ENCODE data around the gene PURA.

Gene PURA

DNA sequence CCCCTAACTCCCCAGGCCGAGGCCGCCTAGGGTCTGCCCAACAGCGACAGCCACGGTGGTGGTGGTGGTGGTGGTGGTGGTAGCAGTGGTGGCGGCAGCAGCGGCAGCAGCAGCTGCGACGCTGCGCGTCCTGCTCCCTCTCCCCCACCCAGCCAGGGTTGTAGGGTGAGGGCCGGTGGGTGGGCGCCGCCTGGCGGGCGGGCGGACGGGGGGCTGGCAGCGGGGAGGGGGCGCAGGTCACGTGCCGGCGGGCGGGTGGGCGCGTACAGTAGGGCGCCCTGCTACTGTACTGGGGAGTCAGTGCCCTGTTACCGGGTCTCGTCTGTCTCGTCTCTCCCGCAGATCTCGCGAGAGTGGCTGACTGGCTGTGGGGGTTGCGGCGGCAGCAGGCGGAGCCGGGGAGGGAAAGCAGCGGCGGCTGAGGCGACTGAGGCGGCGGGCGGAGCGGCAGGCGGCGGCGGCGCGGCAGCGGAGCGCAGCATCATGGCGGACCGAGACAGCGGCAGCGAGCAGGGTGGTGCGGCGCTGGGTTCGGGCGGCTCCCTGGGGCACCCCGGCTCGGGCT is at the start of gene PURA:
TSS of gene PURA (plus strand) at position 411 of the 565 bp plus-strand sequence. CDS start at position 484, 73 bp downstream.
- TF ChIP-seq, protein P1, sequence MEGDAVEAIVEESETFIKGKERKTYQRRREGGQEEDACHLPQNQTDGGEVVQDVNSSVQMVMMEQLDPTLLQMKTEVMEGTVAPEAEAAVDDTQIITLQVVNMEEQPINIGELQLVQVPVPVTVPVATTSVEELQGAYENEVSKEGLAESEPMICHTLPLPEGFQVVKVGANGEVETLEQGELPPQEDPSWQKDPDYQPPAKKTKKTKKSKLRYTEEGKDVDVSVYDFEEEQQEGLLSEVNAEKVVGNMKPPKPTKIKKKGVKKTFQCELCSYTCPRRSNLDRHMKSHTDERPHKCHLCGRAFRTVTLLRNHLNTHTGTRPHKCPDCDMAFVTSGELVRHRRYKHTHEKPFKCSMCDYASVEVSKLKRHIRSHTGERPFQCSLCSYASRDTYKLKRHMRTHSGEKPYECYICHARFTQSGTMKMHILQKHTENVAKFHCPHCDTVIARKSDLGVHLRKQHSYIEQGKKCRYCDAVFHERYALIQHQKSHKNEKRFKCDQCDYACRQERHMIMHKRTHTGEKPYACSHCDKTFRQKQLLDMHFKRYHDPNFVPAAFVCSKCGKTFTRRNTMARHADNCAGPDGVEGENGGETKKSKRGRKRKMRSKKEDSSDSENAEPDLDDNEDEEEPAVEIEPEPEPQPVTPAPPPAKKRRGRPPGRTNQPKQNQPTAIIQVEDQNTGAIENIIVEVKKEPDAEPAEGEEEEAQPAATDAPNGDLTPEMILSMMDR (IDR thresholded peaks at IDR 0.05; ENCODE audit: insufficient read depth, low read depth, low read length, missing control alignments) = peak; percentile 0
- DNase-seq (ENCODE audit: low read depth) = peak; percentile 98
- peak within 1 kb of the TSS; percentile 70 for H3K4me3 ChIP-seq (ENCODE audit: low read depth, low read length)

DNA sequence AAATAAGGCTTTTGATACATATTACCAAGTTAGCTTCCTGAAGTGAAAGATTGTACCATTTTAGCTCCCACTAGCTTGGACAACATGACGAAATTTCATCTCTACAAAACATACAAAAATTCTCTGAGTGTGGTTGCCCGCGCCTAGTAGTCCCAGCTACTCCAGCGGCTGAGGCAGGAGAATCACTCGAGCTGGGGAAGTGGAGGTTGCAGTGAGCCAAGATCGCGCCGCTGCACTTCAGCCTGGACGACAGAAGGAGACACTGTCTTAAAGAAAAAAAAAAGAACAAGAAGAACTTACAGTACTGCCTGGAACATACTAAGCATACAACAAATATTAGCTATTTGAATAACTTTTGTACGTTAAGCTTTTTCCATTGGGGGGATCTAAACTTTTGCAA is 41.1 kb upstream of the PURA start:
- no peak for DNase-seq (ENCODE audit: low read depth)
- no peak overlapping the region for H3K4me3 ChIP-seq (ENCODE audit: low read depth, low read length)
- TF ChIP-seq, protein P1 (IDR thresholded peaks at IDR 0.05; ENCODE audit: insufficient read depth, low read depth, low read length, missing control alignments) = no peak

DNA sequence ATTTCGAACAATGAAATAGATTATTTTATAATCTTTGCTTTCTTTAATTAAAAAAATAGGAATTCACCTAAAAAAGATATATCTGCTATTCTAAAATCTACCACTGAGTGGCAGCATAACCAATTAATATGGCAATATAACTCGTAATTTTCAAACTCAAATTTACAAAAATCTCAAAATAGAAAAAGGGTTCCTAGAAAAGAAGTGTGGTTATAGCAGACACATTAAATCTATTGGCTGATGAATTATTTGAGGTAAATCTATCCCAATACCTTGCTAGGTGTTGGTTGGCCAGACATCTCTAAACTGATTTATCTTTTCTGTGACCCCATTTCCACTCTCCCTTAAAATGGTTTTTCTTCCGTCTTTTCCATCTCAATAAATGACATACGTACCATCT is 40.6 kb upstream of the PURA start:
- peak; percentile 13 for DNase-seq (ENCODE audit: low read depth)
- TF ChIP-seq, protein P1 (IDR thresholded peaks at IDR 0.05; ENCODE audit: insufficient read depth, low read depth, low read length, missing control alignments) = peak; percentile 35
- H3K4me3 ChIP-seq (ENCODE audit: low read depth, low read length) = no peak overlapping the region

DNA sequence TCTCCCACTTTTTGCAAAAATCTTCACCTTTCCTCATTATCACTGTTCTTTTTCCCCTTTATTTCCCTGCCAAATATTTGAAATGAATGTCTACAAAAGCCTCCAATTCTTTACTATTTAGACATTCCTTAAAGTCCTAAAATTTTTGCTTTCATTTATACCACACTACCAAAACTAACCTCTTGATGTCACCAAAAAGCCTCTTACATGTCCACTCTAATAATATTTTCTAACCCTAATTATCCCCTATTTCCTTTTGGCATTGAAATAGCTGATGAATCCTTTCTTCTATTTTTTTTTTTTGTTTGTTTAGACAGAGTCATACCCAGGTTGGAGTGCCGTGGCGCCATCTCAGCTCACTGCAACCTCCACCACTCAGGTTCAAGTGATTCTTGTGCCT is 38.5 kb upstream of the PURA start:
- no peak for DNase-seq (ENCODE audit: low read depth)
- H3K4me3 ChIP-seq (ENCODE audit: low read depth, low read length) = no peak overlapping the region
- TF ChIP-seq, protein P1 (IDR thresholded peaks at IDR 0.05; ENCODE audit: insufficient read depth, low read depth, low read length, missing control alignments) = peak; percentile 24

DNA sequence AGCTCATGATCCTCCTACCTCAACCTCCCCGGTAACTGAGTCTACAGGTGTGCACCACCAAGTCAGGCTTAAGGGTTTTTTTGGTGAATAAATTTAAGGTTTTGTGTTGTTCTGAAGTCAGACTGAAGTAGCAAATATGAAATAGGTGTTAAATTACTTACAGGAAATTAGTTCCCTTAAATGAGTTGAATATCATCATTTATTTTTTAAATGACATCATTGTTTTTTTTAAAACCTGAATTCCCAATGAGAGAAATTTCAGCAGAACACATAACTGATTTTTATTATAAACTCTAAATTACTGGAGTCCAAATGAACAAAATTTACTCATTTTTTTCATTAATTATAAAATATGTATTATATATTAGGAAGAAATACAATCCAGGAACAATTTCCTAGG is 37.8 kb upstream of the PURA start:
- TF ChIP-seq, protein P1 (IDR thresholded peaks at IDR 0.05; ENCODE audit: insufficient read depth, low read depth, low read length, missing control alignments) = no peak
- no peak overlapping the region for H3K4me3 ChIP-seq (ENCODE audit: low read depth, low read length)
- no peak for DNase-seq (ENCODE audit: low read depth)

DNA sequence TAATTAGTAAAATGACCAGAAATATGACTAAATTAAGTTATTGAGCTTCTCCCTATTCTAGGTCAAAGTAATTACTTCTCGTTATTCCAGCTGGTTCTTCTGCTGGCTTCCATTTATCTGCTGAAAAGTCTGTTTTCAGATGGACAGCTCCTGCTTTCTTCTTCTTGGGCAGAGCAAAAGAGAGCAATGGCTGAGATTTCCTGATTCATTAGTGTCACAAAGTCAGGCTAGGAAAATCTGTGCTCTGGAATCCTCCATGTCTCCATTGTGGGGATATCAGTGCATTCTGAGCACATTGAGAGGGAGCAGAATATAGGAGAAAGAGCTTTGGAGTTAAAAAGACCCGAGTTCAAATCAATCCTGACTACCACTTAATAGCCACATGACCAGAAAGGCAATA is 37.1 kb upstream of the PURA start:
- DNase-seq (ENCODE audit: low read depth) = no peak
- TF ChIP-seq, protein P1 (IDR thresholded peaks at IDR 0.05; ENCODE audit: insufficient read depth, low read depth, low read length, missing control alignments) = no peak
- H3K4me3 ChIP-seq (ENCODE audit: low read depth, low read length) = no peak overlapping the region

DNA sequence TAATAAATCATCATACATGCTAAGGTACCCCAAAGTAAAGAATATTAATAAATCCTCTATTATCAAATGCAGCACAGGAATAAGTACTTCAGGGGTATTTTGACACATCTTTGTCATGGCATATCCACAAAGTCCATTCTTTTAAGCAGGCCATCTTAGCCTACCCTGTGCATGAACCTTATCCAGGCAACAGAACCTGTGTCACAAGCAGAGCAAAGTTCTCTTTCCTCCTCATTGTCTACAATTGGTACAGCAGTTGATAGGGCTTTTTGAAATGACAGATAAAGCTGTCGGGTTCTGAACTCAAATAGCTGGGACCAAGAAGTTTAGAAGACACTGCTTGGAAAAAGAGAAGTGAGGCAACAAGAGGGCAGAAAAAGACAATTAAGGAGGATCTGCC is 30.8 kb upstream of the PURA start:
- no peak overlapping the region for H3K4me3 ChIP-seq (ENCODE audit: low read depth, low read length)
- TF ChIP-seq, protein P1 (IDR thresholded peaks at IDR 0.05; ENCODE audit: insufficient read depth, low read depth, low read length, missing control alignments) = no peak
- no peak for DNase-seq (ENCODE audit: low read depth)
